SK-N-SH (cell line): ENCODE results near the gene BICC1. TPM values are rescaled to one million over a fixed set of nuclear protein-coding genes. Genes with fewer than 3 reads are reported as not detected.

Source experiments
- ELF1 ChIP-seq: IDR thresholded peaks from 2 replicates; pipeline ENCODE4 v1.4.0; 2012
- EP300 ChIP-seq, 2 experiments: IDR thresholded peaks; 2 replicates each; pipeline versions ENCODE4 v1.4.0 to v1.6.1; 2012; ENCODE audit warnings: borderline replicate concordance in 1 of 2, low read depth in 1 of 2, low read length in 1 of 2
- EZH2phosphoT487 ChIP-seq: fragments of 200-600 bp; sonication (generic); IDR thresholded peaks from 2 replicates; pipeline ENCODE4 v1.6.1; 2017; ENCODE audit warnings: low read depth, mixed run types, mild to moderate bottlenecking, antibody characterized with exemption, moderate library complexity, borderline replicate concordance
- FOXJ3 ChIP-seq: sonication (generic); formaldehyde crosslinking; IDR thresholded peaks from 2 replicates; pipeline ENCODE4 v1.5.1; 2020; ENCODE audit warnings: mild to moderate bottlenecking, missing genetic modification reagents
- FOXM1 ChIP-seq: IDR thresholded peaks from 2 replicates; pipeline ENCODE4 v1.4.0; 2012; ENCODE audit warnings: low read depth, mild to moderate bottlenecking
- GATA2 ChIP-seq: sonication (generic); formaldehyde crosslinking; IDR thresholded peaks from 2 replicates; pipeline ENCODE4 v1.5.0; 2020; ENCODE audit warnings: mild to moderate bottlenecking, missing genetic modification reagents
- MEF2A ChIP-seq: IDR thresholded peaks from 2 replicates; pipeline ENCODE4 v1.4.0; 2012; ENCODE audit warnings: low read depth, borderline replicate concordance
- NFIC ChIP-seq: IDR thresholded peaks from 2 replicates; pipeline ENCODE4 v1.4.0; 2012; ENCODE audit warnings: borderline replicate concordance
- NRF1 ChIP-seq: IDR thresholded peaks from 2 replicates; pipeline ENCODE4 v1.6.1; 2012; ENCODE audit warnings: low read depth, mild to moderate bottlenecking, low read length
- RAD21 ChIP-seq: IDR thresholded peaks from 2 replicates; pipeline ENCODE4 v1.6.1; 2012; ENCODE audit warnings: mild to moderate bottlenecking, low read length
- RCOR1 ChIP-seq: fragments of 150-350 bp; IDR thresholded peaks from 2 replicates; pipeline ENCODE4 v1.6.1; 2017; ENCODE audit warnings: antibody characterized with exemption, low read length
- REST ChIP-seq: IDR thresholded peaks from 2 replicates; pipeline ENCODE4 v1.6.1; 2012; ENCODE audit warnings: mild to moderate bottlenecking, low read depth, low read length, moderate library complexity
- RXRA ChIP-seq: IDR thresholded peaks from 2 replicates; pipeline ENCODE4 v1.4.0; 2012; ENCODE audit warnings: low read depth, mild to moderate bottlenecking, borderline replicate concordance
- SMC3 ChIP-seq: IDR thresholded peaks from 2 replicates; pipeline ENCODE4 v1.6.1; 2012; ENCODE audit warnings: low read depth, low read length, improper control_type of control experiment
- TCF12 ChIP-seq: IDR thresholded peaks from 2 replicates; pipeline ENCODE4 v1.4.0; 2012
- TEAD4 ChIP-seq: IDR thresholded peaks from 2 replicates; pipeline ENCODE4 v1.4.0; 2012; ENCODE audit warnings: mild to moderate bottlenecking, borderline replicate concordance; ENCODE audit not compliant: insufficient read depth
- USF1 ChIP-seq: IDR thresholded peaks from 2 replicates; pipeline ENCODE4 v1.4.0; 2012; ENCODE audit warnings: low read depth, borderline replicate concordance
- polyA plus RNA-seq, 3 experiments: library from polyadenylated mRNA; depleted of rRNA; stranded (reverse); fragments of >200 nt; gene quantifications; 2 replicates each; pipeline ENCODE4 v1.2.3, GENCODE V29; 2012
- TF ChIP-seq, protein P1 (sequence below): fragments of 200-600 bp; sonication (generic); IDR thresholded peaks from 2 replicates; pipeline ENCODE4 v1.6.1; 2017; ENCODE audit warnings: antibody characterized with exemption, mild to moderate bottlenecking, moderate library complexity
- TF ChIP-seq, protein P2 (sequence below): IDR thresholded peaks from 2 replicates; pipeline ENCODE4 v1.4.0; 2012; ENCODE audit warnings: low read depth

Gene BICC1
- polyA plus RNA-seq, 1 of the 3 experiments (the other 2 are of a cell fraction), result 1.5 TPM

- TF ChIP-seq, protein P1, sequence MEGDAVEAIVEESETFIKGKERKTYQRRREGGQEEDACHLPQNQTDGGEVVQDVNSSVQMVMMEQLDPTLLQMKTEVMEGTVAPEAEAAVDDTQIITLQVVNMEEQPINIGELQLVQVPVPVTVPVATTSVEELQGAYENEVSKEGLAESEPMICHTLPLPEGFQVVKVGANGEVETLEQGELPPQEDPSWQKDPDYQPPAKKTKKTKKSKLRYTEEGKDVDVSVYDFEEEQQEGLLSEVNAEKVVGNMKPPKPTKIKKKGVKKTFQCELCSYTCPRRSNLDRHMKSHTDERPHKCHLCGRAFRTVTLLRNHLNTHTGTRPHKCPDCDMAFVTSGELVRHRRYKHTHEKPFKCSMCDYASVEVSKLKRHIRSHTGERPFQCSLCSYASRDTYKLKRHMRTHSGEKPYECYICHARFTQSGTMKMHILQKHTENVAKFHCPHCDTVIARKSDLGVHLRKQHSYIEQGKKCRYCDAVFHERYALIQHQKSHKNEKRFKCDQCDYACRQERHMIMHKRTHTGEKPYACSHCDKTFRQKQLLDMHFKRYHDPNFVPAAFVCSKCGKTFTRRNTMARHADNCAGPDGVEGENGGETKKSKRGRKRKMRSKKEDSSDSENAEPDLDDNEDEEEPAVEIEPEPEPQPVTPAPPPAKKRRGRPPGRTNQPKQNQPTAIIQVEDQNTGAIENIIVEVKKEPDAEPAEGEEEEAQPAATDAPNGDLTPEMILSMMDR, result peak; percentile 61
- TF ChIP-seq NRF1 (no peak), RCOR1 (no peak), FOXJ3 (CRISPR knock-in tag) (no peak), TCF12 (peak; percentile 97), SMC3 (peak; percentile 48; the same call in 1 of the 2 replicates), NFIC (peak; percentile 71), TEAD4 (peak; percentile 87), REST (peak; percentile 56; the same call in 1 of the 2 replicates), RXRA (peak; percentile 92), MEF2A (peak; percentile 93), FOXM1 (peak; percentile 90), ELF1 (peak; percentile 14; the same call in 1 of the 2 replicates), USF1 (no peak), EZH2phosphoT487 (no peak), GATA2 (CRISPR knock-in tag) (no peak), RAD21 (peak; percentile 73), EP300 (IDR thresholded peaks at IDR 0.05; ENCODE audit: borderline replicate concordance in 1 of 2, low read depth in 1 of 2, low read length in 1 of 2) (peak; percentile 61 to 87)
- TF ChIP-seq, protein P2, sequence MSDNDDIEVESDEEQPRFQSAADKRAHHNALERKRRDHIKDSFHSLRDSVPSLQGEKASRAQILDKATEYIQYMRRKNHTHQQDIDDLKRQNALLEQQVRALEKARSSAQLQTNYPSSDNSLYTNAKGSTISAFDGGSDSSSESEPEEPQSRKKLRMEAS, result peak; percentile 74
Observed at GRCh38 chr10:58641095-58641531, 128.4 kb downstream of the BICC1 start (continued).
